Thymus (tissue), 11 donors: ENCODE measurements around the gene ZSCAN12. TPM values are rescaled to one million over a fixed set of nuclear protein-coding genes. Genes with fewer than 3 reads are reported as not detected.
"Not testable (repeated sequence)": the region's sequence is repeated elsewhere in the genome, so short reads cannot be mapped to it uniquely, and the experiment has no call there.

Experiments used
- DNase-seq, 9 donors: peaks; one replicate each; pipeline ENCODE4 v3.0.0-alpha.2; 2013; ENCODE audit warnings: low spot score in 9 of 9, low read depth in 6 of 9, missing footprints in 1 of 9
- H3K27ac ChIP-seq, 2 donors: one replicate each; pipeline ENCODE4 v1.5.1; 2013; ENCODE audit warnings: control low read depth in 1 of 2, low read depth in 1 of 2, low read length in 1 of 2, mild to moderate bottlenecking in 1 of 2, moderate library complexity in 1 of 2
- H3K27me3 ChIP-seq, 2 donors: one replicate each; pipeline ENCODE4 v1.5.1; 2013; ENCODE audit warnings: low read length in 1 of 2; ENCODE audit not compliant: control insufficient read depth in 2 of 2, insufficient read depth in 1 of 2
- H3K36me3 ChIP-seq, 2 donors: one replicate each; pipeline ENCODE4 v1.5.1; 2013; ENCODE audit warnings: low read length in 1 of 2, mild to moderate bottlenecking in 1 of 2, moderate library complexity in 1 of 2; ENCODE audit not compliant: control insufficient read depth in 2 of 2, insufficient read depth in 2 of 2
- H3K4me1 ChIP-seq, 2 donors: one replicate each; pipeline ENCODE4 v1.5.1; 2013; ENCODE audit warnings: low read length in 2 of 2; ENCODE audit not compliant: control insufficient read depth in 2 of 2, insufficient read depth in 2 of 2
- H3K4me3 ChIP-seq, 2 donors: one replicate each; pipeline ENCODE4 v1.5.1; 2013; ENCODE audit warnings: low read length in 2 of 2, control low read depth in 1 of 2, mild to moderate bottlenecking in 1 of 2
- H3K9me3 ChIP-seq, 2 donors: one replicate each; pipeline ENCODE4 v1.5.1; 2013; ENCODE audit warnings: low read length in 1 of 2, mild to moderate bottlenecking in 1 of 2; ENCODE audit not compliant: control insufficient read depth in 2 of 2, insufficient read depth in 1 of 2
- WGBS: extraction: QIAGEN DNeasy Blood & Tissue Kit; methylation state at CpG from one replicate; pipeline ENCODE4 v1.1.7; 2013; 5-methylcytosine and 5-hydroxymethylcytosine counted together
- polyA plus RNA-seq: library from polyadenylated mRNA; stranded (reverse); fragments of 200-250 nt; gene quantifications from one replicate; pipeline ENCODE4 v1.2.3, GENCODE V29; 2013
- total RNA-seq: library from RNA; stranded (reverse); fragments of 120-200 nt; gene quantifications from one replicate; pipeline ENCODE4 v1.2.4, GENCODE V29; 2013
- donor health status: healthy.

The ZSCAN12 gene
- total and polyA plus RNA-seq, 2 donors = 4.1 to 9.6 TPM

GRCh38 chr6:28403923-28404322 is 4.4 kb upstream of the ZSCAN12 start:
- H3K27ac ChIP-seq, DNase-seq, H3K9me3 ChIP-seq, H3K27me3 ChIP-seq, H3K4me3 ChIP-seq, H3K36me3 ChIP-seq, H3K4me1 ChIP-seq: not testable (repeated sequence)
- WGBS = 98% methylated on average over 5 of the region's 5 CpGs

DNA sequence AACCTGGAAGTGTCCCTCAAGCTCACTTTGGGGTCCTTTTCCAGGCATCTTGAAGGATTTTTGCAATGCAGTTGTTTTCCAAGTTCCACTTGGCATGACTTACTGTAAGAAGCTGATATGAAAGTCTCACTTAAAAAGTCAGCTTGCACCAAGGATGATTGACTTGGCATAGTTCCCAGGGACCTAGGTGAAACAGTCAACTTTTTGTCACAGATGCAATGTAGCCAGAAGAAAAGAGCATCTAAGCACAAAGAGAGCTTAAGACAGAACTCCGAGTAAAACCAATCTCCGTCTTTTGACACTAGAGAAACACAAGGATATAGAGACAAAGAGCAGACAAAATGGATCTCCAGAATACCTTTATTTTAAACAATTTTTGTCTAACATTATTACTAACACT is 2.6 kb upstream of the ZSCAN12 start:
- no peaks in the 10 kb centered on the region for H3K9me3 ChIP-seq
- peaks cover 7 to 8% of the 10 kb centered on the region in 2 donors for H3K36me3 ChIP-seq
- peak in 1 of 9 donors; percentile 17 for DNase-seq
- H3K27me3 ChIP-seq = peaks cover 2 to 5% of the 10 kb centered on the region in 2 donors
- WGBS = 91% methylated on average over 2 of the region's 2 CpGs
- H3K4me3 ChIP-seq = no peak overlapping the region
- peaks cover 9 to 10% of the 10 kb centered on the region in 2 donors for H3K4me1 ChIP-seq
- peak overlapping the region in 1 of 2 donors; percentile 4 for H3K27ac ChIP-seq

DNA sequence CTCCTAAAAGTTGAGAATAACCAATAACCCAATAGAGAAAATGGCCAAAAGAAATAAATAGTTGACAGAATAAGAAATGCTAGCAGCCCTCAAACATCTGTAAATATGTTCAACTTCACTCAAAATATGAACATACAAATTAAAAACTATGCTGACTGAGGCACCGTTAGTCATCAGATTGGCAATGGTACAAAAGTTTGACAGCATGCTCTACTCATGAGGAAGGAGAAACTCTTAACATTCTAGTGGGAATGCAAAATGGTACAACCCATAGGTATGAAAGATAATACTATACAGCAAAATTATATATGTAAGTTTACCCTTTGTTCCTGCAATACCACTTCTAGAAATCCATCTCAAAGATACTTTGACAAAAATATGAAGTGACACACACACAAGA is 1.6 kb upstream of the ZSCAN12 start:
- H3K4me3 ChIP-seq = no peak overlapping the region
- H3K36me3 ChIP-seq = peaks cover 14 to 16% of the 10 kb centered on the region in 2 donors
- no peak for DNase-seq
- no peak overlapping the region for H3K27ac ChIP-seq
- peaks cover 10 to 12% of the 10 kb centered on the region in 2 donors for H3K4me1 ChIP-seq
- no peaks in the 10 kb centered on the region for H3K9me3 ChIP-seq
- H3K27me3 ChIP-seq = peaks cover 2 to 5% of the 10 kb centered on the region in 2 donors
- 94% methylated on average over 1 of the region's 1 CpG for WGBS

GRCh38 chr6:28400122-28400451 is 540 bp upstream of the ZSCAN12 start:
- 29% methylated on average over 8 of the region's 8 CpGs for WGBS
- peak in 1 of 9 donors; percentile 5 for DNase-seq
- Histone ChIP-seq H3K27ac (peak overlapping the region; percentile 49 to 80), H3K9me3 (no peaks in the 10 kb centered on the region), H3K4me3 (peak overlapping the region; percentile 77 to 100), H3K36me3 (peaks cover 14 to 21% of the 10 kb centered on the region in 2 donors), H3K27me3 (peaks cover 2 to 5% of the 10 kb centered on the region in 2 donors), H3K4me1 (peaks cover 10 to 12% of the 10 kb centered on the region in 2 donors)

GRCh38 chr6:28395918-28396317 is 3.6 kb downstream of the ZSCAN12 start:
- no peaks in the 10 kb centered on the region for H3K27me3 ChIP-seq
- H3K4me3 ChIP-seq = no peak overlapping the region
- H3K9me3 ChIP-seq = no peaks in the 10 kb centered on the region
- no peak overlapping the region for H3K27ac ChIP-seq
- 98% methylated on average over 4 of the region's 4 CpGs for WGBS
- no peak for DNase-seq
- H3K36me3 ChIP-seq = peaks cover 24 to 35% of the 10 kb centered on the region in 2 donors
- peaks cover 10 to 12% of the 10 kb centered on the region in 2 donors for H3K4me1 ChIP-seq

DNA sequence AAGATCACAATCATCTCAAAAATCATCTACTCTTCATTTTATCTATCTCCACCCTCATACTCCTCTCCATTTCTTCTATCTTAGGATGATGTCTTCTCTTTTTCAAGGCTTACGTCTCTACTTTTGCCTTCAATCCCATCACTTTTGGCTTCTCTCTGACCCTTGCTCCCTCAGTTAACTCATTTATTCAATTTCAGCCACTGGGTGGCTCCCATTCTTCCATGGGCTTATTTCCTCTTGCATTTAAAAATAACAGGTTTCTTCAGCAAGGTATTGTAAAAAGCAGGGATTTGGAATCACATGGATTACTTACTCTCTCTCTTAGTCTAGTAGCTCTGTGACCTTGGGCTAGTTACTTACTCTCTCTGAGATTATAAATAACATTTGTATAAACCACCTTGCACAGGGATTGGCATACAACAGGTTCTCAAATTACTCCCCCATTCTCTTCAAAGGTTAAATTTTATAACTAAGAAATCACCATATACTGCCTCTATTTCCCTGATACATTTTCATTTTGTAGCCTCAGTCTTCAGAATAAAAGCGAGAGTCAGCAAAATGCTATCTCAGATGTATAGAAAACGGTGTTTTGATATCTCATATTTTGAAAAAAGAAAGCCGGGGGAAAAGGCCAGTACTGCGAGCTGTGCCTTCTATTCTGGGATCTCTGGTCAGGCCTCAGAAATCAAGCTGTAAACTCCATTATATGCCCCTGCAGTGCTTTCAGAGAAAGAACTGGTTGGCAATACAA is 5.5 kb downstream of the ZSCAN12 start:
- peak in 2 of 9 donors; percentile 13 to 32 for DNase-seq
- no peak overlapping the region for H3K27ac ChIP-seq
- H3K9me3 ChIP-seq = no peaks in the 10 kb centered on the region
- WGBS = 97% methylated on average over 5 of the region's 5 CpGs
- H3K4me3 ChIP-seq = no peak overlapping the region
- H3K4me1 ChIP-seq = peaks cover 8 to 10% of the 10 kb centered on the region in 2 donors
- H3K27me3 ChIP-seq = no peaks in the 10 kb centered on the region
- H3K36me3 ChIP-seq = peaks cover 37 to 48% of the 10 kb centered on the region in 2 donors

DNA sequence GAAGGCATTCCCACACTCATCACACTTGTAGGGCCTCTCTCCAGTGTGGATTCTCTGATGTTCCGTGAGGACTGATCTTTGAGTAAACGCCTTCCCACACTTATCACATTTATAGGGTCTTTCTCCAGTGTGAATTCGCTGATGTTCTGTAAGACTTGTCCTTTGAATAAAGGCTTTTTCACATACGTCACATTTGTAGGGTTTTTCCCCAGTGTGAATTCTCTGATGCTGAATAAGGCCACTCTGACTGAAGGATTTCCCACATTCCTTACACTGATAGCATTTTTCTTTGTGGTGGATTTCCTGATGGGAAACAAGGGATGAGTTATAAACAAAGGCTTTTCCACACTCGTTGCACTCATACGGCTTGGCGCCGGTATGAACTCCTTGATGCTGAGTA is 8.9 kb downstream of the ZSCAN12 start:
- Histone ChIP-seq H3K27me3 (no peaks in the 10 kb centered on the region), H3K27ac (no peak overlapping the region), H3K36me3 (peaks cover 27 to 53% of the 10 kb centered on the region in 2 donors), H3K4me3 (no peak overlapping the region), H3K9me3 (no peaks in the 10 kb centered on the region), H3K4me1 (no peaks in the 10 kb centered on the region)
- no peak for DNase-seq
- WGBS = 99% methylated on average over 8 of the region's 8 CpGs

DNA sequence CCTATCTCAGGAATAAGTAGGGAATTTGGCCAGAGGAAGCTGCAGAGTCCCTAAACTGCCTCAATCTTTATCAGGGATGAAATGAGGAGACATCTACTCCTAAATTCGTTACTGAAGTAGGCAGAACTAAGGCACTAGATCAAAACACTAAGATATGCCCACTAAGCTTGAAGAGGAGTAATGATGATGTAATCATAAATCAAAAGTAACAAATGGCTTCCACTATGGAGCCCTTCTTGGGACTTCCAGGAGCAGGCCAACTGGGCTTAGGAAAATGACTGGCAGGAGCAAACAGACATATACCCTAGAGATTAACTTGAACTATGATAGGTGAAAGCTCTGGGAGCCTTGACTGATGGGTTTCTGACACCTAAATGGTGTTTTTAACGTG is 15.4 kb downstream of the ZSCAN12 start:
- no peaks in the 10 kb centered on the region for H3K27me3 ChIP-seq
- WGBS = 93% methylated on average over 2 of the region's 2 CpGs
- H3K36me3 ChIP-seq = peaks cover 17 to 52% of the 10 kb centered on the region in 2 donors
- no peak overlapping the region for H3K27ac ChIP-seq
- H3K9me3 ChIP-seq = no peaks in the 10 kb centered on the region
- DNase-seq = no peak
- H3K4me3 ChIP-seq = no peak overlapping the region
- peaks cover 0 to 7% of the 10 kb centered on the region in 2 donors for H3K4me1 ChIP-seq

- WGBS = 18% methylated on average over 31 of the region's 31 CpGs
- peak in 7 of 9 donors; percentile 6 to 65 (median 34) for DNase-seq
- Histone ChIP-seq H3K27me3 (no peaks in the 10 kb centered on the region), H3K9me3 (no peaks in the 10 kb centered on the region), H3K36me3 (peaks cover 17 to 52% of the 10 kb centered on the region in 2 donors), H3K27ac (peak overlapping the region; percentile 9 to 46), H3K4me3 (peak overlapping the region; percentile 32 to 36), H3K4me1 (peaks cover 0 to 7% of the 10 kb centered on the region in 2 donors)
These were observed 16.1 kb downstream of the ZSCAN12 start for GRCh38 chr6:28383235-28384142.
